Kidney glomerular epithelial cell (primary cell): Measurements from ENCODE around the gene API5.

Experiments used
- DNase-seq: peaks from one replicate; lab custom pipeline; 2025; lab: John Stamatoyannopoulos, UW

API5 gene

GRCh38 chr11:43359422-43359818 is 47.6 kb downstream of the API5 start:
- peak; percentile 32 for DNase-seq

GRCh38 chr11:43360361-43361032 is 48.7 kb downstream of the API5 start:
- DNase-seq, result peak; percentile 20

- DNase-seq, result no peak
Observed at GRCh38 chr11:43366677-43367076, 54.9 kb downstream of the API5 start.

DNA sequence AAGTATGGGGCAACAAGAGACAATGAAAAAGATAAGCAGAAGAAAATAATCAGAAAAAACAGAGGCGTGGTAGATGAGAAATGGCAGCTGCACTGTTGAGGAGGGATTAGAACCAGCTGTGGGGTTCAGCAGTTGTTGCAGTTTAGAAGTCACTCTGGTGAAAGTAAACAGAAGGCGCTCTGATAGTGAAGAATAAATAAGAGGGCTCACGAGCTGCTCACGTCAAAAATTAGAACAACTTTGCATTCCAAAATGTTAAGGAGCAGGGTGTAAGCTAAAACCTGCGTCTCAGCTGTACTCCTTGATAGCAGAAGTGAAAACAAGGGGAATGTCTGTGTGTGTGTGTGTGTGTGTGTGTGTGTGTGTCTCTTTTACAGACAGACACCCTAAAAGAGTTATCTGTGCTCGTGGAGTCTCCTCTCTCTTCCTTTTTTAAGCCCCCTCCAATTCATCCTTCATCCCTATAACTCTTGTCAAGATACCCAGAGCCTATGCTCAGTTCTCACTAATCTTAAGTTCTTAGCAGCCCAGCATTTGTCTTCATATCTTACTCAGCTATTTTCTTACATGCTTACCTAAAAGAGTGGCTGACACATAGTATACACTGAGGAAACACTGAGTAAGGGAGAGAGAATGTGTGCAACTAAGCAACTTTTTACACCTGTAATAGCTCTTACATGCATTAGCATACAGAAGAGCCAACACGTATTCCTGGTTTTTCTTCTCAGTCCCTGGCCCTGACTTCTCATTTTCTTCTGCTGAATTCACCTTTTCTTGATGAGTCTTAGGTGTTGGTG is 55.8 kb downstream of the API5 start:
- DNase-seq, result peak; percentile 3

GRCh38 chr11:43376065-43376464 is 64.3 kb downstream of the API5 start:
- DNase-seq, result no peak

DNA sequence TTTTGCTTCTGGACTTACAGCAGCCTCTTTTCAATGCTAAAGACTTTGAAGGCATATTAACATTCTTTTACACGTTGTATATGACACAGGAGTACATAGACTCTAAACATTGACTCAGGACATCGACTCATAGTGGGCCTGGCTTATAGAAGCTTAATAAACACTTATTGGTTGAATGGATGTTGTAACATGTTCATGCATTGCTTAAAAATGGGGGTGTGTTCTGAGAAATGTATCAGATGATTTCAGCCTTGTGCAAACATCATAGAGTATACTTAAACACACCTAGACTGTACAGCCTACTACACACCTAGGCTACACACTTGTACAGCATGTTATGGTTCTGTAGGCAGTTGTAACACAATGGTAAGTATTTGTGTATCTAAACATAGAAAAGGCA is 64.8 kb downstream of the API5 start:
- DNase-seq, result peak; percentile 25

- no peak for DNase-seq
Observed at GRCh38 chr11:43377389-43377788, 65.6 kb downstream of the API5 start.

DNA sequence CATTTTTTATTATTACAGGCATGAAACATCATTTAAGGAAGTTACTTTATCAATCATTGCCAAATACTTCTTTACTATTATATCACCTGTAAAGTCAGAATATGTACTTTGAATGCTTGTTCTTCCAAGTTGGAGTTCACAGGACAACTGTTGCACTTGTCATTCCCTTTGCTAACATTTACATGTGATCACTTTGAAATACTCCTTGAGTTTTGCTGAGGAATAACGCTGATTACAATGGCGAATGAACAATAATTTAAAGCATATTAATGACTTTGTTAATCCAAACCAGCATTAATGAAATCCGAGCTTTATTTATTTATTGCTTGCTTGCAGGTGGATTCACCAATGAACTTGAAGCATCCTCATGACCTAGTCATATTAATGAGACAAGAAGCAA is 67.1 kb downstream of the API5 start:
- no peak for DNase-seq

- no peak for DNase-seq
Observed at GRCh38 chr11:43381802-43382201, 70.0 kb downstream of the API5 start.

DNA sequence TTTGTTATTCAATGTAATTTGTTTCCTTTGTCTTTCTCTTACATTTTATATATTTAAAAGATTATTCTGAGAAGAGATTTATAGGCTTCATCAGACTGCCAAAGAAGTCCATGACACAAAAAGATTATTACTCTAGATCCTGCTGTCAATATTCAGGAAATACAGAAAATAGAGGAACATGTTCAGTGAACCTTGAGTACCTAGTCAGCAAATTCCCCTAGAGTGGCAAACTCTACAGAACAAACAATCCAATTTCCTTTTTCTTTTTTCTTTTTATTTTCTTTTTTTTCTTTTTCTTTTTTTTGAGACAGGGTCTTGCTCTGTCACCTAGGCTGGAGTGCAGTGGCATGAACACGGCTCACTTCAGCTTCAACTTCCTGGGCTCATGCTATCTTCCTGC is 70.8 kb downstream of the API5 start:
- DNase-seq, result no peak

DNA sequence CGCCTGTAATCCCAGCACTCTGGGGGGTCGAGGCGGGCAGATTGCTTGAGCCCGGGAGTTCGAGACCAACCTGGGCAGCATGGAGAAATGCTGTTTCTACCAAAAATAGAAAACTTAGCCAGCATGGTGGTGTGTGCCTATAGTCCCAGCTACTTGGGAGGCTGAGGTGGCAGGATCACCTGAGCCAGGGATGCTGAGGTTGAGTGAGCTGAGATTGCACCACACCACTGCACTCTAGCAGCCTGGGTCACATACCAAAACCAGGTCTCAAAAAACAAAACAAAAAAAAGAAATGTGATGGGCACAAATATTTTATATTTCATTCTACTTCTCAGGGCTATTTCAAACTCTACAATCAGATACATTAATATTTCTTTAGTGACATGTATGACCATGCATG is 72.6 kb downstream of the API5 start:
- DNase-seq, result no peak

- no peak for DNase-seq
Observed at GRCh38 chr11:43392713-43393112, 80.9 kb downstream of the API5 start.

- no peak for DNase-seq
Observed at GRCh38 chr11:43393765-43394355, 82.1 kb downstream of the API5 start.
